EH (cell line): ENCODE measurements around the gene KIAA1671.

Experiments used
- DNase-seq: peaks from one replicate; pipeline ENCODE4 v3.0.0-alpha.2; 2015; ENCODE audit warnings: low read depth

Gene KIAA1671

DNA sequence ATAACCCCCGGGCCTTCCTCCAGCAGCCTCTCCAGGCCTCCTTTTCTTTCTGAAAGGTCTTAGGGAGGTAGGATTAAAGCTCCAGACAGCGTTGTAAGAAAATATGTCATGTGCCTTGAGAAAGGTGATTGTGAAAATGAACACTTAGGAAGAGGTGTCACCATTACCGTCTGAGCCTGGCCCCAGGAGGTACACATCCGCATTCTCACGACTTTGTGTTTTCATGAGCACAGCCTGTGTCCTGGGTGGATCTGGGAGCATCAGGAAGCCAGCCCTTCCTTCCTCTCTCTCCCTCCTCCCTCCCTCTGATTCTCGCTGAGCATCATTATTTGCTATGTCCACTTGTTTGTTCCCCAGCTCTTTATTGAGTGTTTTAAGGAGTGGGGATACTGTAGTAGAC is 142.1 kb downstream of the KIAA1671 start:
- DNase-seq, result no peak

DNA sequence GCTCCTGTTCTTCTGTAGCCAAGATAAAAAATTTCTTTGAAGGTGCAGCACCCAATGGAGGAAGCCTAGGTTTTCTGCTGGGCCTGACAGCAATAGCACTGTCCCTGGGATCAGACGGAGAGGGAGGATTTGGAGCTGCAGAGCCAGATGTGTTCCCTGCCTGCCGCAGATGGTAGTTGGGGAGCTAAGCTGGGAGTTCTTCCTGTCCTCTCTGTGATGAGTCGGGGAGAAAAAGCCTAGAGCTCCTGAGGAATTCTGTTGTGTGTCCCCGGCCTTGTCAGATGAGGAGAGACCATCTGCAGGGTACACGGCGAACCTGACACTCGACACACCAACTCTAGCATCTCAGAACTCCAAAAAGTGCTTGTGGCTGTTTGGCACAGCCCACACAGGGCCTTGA is 143.4 kb downstream of the KIAA1671 start:
- DNase-seq, result no peak

DNA sequence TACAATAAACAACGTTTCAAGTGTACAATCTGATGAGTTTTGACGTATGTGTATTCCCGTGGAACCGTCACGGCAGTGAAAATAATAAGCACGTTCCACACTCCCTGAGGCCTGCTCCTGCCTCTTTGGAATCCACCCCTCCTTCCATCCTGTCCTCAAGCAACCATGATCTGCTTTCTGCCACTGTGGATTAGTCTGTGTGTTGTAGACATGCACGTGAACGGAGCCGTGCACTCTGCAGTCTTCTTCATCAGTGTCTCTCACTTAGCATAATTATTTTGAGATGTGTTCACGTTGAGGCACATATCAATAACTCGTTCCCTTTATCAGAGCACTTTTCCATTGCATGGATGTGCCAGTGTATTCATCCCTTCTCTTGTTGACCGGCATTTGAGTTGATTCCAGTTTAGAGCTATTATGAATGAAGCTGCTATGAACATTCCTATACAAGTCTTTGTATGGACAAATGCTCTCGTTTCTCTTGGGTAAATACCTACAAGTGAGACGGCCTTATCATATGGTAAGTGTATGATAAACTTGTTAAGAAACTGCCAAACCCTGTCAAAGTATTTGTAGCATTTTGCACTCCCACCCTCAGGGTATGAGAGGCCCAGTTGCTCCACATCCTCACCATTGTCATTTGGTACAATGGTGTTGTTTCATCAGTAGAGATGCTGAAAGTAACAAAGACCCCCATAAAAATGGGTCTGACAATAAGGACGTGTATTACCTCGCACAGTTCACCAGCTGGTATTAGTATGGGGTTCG is 144.3 kb downstream of the KIAA1671 start:
- no peak for DNase-seq

DNA sequence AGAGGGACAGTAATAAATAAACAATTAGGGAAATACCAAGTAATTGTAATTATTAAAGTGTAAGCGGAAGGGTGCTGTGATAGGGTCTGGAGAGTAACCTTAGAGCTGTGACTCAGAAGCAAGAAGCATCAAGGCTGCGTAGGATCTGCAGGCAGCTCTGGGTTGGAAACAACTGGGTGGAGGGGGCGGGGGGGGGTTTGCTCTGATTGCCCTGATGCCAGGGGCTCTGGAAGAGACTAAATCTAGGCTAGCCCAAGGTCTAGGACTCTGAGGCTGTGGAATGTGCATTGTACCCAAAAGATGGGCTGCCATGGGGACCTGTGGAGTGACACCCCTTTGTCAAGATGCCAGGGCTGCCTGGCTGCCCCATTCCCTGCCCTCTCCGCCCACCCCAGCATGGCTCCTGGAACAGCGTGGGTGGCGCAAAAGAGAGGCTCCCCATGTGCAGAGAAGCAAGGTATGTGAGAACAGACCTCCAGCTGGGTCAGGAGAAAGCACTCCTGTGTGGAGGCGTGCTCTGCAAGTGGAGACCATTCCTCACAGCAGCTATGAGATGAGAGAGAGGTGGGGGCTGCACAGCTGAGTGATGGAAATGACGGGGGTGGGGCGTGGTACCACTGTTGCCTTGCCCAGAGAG is 146.0 kb downstream of the KIAA1671 start:
- no peak for DNase-seq

DNA sequence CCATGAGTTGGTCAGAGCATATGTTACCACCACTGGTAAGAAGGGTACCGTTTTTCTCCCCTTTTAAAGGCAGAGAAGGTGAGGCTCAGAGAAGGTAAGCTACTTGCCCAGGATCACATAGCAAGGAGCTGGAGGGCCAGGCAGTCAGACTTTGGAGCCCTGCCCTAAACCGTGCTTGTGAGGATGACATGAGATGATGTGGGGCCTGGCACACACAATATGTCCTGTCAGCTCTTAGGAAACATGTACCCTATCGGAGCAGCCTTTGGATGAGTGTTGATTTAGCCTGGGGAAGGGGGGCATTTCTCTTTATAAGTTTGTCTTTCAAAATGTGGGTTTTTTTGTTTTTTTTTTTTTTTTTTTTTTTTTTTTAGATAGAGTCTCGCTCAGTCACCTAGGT is 146.7 kb downstream of the KIAA1671 start:
- no peak for DNase-seq

DNA sequence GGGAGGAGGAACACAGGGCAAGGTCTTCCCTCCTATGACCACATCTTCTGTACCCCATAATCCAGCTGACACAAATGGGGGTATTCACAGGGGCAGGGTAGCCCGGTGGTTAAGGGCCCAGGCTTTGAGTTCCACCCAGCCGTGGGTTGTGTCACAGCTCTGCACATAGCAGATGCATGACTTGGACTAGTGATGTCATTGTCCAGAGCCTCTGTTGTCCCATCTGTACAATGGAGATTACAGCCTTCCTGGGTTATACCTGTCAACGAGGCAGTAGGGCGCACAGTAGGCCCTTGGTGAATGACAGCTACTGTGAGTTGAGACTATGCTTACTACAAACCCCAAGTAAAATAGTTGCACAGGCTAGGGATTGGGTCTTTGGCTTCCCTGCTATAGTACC is 147.9 kb downstream of the KIAA1671 start:
- DNase-seq, result no peak

DNA sequence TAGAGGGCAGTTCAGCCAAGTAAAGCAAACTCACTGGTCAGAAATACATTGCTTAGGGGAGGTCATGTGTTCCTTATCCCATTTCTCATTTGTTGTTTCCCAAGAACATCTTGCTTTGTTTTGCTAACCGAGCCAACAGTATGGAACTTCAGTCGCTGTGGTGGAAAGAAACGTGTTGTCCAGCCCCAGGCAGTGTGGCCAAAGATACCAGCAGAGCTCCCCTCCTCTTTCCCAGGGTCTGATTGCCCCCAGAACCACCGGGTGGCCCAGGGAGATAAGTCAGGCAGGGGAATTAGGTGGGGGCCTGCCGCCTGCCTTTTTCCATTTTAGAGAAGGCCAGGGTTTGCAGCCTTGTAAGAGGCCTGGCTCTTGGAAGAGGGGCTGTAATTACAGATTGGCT is 148.4 kb downstream of the KIAA1671 start:
- no peak for DNase-seq

DNA sequence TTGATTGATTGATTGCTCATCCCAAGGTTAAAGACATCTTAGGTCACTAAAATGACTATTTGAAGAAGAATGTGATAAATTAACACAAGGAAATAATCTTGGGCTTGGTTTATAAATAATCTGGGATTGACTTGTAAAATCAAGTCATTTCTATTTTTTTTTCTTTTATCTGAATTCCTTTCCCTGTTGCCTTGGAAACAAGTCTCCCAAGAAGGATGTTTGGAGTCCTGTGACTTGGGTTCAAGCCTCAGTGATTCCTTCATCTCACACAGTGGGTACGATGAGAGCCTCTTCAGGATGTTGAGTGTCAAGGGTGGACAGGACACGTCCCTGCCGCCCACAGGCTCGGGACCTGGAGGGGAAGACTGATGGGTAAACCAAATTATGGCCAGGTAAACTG is 149.0 kb downstream of the KIAA1671 start:
- no peak for DNase-seq

DNA sequence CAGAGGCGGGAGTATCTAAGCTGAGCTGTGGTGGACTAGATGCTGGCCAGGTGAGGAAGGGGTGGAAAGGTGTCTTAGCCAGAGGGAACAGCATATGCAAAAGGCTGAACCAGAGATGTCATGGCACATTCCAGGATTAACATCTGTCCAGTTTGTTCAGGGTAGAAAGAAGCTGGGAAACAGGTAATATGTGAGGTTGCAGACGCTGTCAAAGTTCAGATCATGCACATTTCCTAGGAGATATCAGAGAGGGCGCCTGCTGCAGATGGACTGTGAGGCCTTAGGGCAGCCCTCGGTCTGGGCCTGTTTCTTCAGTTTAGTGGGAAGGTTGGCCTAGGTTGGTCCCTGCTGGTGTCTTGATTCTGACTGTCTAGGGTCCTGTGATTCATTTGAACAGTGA is 149.5 kb downstream of the KIAA1671 start:
- DNase-seq, result no peak

DNA sequence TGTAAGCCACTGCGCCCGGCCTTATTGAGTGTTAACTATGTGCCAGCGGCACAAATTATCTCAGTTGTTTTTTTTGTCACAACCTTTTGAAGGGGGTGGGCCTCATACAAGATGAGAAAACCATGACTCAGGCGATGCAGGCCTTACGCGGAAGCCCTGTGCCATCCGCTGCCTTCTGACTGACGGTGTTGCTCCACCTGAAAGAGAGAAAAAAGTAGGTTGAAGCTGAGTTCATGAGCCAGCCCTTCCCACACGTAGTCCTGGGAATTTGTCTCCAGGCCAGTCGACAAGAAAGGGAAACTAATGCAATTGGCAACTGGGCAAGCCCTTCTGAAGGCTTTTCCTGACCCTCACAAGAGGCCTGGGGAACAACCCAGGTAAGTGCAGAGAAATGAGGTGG is 150.2 kb downstream of the KIAA1671 start:
- no peak for DNase-seq

DNA sequence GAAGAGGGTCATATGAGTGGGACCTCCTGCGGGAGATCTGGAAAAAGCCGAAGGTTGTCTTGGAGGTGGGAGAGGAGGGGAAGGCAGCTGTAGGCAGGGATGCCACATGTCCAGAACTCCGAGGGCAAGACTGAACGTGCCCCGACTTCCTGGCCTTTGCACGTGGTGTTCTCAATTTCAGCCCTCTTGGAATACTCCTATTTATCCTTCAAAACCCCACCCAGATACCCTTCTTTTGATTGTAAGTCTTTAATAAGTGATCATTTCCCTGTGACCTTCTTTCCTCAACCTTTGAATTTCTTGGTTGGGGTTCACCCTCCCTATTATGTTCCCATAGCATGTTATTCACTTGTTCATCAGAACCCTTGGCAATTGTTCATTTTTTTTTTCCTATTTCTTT is 151.9 kb downstream of the KIAA1671 start:
- no peak for DNase-seq

DNA sequence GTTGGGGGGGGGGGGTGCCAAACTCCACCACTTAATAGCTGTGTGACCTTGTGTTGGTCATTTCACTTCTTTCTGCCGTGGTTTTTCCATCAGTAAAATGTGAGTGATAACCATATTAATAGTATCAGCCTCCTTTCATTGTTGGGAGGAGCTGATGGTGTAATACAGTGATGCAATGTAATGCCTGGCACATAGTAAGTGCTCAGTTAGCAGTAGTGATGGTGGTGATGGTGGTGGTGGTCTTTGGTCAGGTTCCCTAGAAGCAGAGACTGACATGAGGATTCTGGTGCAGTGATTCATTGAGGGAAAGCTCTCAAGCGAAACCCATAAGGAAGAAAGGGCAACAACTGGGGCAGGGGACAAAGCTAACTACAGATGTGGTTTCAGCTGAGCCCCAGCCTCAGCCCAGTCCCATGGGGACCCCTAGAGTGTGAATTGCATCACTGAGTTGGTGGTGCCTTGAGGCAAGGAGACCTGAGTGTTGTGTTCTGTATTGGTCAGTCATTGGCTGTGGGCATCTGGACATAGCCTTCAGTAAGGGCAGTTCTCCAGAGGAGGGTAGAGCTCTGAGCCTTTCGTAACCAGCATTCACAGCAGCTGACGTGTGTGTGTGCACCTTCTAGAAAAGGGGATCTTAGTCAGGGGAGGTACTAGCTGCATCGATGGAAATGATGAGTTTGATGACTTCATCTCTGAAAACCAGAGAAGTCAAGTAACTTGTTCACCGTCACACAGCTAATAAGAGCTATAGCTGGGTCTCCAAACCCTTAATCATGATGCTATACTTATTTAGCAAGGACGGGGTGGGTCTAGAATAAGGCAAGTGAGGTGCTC is 153.5 kb downstream of the KIAA1671 start:
- no peak for DNase-seq

DNA sequence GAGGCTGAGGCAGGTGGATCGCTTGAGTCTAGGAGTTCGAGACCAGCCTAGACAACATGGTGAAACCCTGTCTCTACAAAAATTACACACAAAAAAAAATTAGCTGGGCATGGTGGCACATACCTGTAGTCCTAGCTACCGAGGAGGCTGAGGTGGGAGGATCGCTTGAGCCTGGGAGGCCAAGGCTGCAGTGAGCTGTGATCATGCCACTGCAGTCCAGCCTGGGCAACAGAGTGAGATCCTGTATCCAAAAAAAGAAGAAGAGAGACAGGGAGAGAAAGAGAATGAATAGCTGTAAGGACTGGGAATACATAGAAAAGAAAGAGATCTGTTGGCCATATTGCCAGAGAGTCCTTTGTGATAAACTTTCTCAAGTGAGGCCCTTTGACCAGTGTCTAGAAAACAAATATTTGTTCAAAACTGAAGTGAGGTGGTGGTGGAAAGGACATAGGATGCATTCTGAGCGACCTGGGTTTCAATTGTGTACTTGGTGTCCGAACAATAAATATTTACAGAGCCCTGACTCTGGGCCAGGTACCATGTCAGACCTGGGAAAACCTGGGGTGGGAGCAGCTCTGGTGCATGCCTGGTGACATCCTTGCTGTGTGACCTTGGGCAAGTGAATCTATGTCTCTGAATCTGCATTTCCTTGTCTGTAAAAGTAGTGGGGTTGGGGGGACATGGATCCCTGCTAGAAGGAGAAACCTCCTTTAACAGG is 157.5 kb downstream of the KIAA1671 start:
- no peak for DNase-seq

DNA sequence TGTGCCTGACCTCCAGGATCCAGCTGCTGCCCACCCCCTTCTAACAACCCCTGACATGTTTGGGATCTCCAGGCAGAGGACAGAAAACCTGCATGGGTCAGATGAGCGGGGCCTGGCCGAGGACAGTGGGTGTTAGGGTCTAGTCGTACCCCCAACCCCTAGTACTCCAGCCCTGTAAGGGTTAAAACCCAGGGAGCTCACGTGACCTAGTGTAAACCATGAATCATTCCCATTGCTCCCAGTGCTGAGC is 158.0 kb downstream of the KIAA1671 start:
- no peak for DNase-seq

DNA sequence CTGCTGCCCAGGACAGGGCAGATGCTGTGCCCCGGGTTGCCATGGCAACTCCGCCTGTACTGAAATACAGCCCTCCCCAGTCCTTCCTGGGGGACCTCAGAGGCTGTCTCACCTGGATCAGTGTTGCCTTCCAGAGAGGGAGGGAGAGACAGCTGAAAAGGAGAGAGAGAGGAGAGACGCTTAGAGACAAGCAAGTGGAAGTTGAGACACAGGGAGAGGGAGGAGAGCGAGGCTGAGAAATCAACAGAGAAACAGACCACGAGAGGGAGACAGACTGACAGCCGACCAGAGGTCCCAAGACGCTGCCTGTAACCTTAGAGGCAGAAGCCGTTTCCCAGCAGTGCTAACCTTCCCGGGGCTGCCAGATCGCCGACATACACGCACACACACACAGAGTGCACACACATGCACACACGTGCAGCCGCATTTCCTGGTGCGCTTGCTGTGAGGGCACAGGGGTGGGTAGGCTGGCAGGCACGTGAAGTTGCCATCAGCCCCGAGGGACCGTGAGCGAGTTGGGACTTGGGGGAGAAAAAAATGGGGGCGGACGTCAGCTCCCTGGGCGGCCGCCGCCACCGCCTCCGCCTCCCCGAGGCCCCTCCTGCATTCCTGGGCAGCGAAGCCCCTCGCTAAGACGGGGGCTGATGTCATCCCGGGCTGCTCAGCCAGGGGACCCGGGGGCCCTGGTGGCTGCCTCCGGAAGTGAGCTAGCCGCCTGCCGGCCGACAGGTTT is 158.5 kb downstream of the KIAA1671 start:
- peak; percentile 59 for DNase-seq

DNA sequence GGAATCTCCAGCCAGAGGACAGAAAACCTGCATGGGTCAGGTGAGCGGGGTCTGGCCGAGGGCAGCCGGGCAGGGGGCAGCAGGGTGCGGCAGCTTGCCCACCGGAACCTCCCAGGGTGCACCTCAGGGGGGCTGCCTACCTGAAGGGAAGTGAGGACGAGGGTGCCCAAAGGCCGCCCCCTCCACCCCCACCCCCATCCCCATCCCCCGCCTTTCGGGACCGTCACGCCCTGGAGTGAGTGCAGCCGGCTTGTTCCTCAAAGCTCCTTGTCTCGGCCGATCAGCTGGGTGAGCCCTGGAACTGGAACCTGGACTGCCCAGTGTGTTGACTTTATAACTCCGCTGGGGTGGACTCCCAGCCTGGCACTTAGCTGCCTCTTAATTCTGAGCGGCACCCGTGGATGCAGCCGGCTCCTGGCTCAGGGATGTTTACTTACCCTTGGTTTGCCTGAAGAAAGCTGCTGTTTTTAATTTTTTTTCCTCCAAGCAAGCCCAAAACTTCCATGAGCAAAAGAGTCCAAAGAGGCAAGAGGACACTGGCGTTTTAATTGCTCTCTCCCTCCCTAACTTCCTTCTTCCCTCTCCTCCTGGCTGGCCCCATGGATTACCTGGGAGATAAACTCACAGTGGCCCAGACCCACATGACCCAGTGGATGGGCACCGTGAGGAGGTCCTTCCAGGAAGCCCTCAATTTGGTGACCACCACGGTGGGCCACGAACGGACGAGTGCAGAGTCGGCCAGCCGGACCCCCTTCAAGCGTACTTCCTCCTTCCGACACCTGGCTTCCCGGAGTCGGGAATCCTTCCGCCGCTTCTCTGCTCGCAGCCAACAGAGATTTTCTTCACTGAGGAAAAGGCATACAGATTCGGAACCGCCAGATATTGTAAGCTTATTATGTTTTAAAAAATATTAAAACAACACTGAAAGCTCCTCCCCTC is 159.3 kb downstream of the KIAA1671 start:
- no peak for DNase-seq

DNA sequence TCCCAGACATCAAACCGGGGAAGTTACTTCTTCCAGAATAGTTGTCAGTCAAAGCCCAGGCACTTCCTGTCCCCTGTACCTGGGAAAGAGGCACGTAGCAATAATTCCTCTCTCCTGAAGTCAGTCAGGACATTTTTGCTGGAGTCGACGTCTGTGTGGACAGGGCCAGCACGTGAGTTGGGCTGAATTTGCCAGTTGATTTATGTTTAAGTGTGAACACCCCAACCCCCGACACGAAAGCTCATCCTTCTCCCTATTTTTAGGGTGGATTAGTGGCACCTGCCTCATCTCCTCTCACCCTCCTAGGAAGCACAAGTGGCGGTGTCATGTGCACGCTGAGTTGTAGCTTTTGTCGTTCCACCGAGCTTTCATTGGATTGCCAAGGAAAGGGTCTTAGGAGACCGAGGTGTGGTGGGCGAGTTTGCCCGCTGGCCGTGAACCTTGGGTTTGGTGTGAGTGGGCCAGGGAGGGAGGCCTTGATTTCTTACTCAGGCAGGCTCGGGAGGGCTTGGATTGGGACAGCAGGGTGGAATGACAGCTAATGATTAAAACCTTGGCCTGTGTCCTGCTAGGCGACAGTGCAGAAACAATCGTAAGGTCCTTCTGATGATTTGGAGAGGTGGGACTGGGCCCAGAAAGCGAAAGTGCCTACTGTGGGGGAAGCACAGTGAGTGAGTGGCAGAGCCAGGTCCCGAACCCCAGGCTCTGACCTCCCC is 160.2 kb downstream of the KIAA1671 start:
- DNase-seq, result no peak

DNA sequence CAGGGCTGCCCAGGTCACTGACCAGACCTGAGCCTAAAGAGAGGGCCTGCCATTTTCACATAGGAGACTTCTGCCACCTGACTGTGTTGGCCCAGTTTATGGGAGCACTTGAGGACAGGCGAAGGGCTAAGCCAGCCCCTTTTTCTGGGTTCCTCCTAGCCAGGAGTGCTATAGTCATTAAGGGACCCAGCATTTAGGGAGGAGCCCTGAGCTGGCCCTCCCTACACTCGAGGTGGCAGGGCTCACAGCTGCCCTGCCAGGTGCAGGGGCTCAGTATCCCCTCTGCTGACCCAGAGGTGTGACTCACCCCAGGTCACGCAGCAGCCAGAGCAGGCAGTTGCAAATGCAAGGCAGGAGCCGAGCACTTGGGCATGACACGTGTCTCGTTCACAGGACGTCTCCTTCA is 160.8 kb downstream of the KIAA1671 start:
- DNase-seq, result no peak

DNA sequence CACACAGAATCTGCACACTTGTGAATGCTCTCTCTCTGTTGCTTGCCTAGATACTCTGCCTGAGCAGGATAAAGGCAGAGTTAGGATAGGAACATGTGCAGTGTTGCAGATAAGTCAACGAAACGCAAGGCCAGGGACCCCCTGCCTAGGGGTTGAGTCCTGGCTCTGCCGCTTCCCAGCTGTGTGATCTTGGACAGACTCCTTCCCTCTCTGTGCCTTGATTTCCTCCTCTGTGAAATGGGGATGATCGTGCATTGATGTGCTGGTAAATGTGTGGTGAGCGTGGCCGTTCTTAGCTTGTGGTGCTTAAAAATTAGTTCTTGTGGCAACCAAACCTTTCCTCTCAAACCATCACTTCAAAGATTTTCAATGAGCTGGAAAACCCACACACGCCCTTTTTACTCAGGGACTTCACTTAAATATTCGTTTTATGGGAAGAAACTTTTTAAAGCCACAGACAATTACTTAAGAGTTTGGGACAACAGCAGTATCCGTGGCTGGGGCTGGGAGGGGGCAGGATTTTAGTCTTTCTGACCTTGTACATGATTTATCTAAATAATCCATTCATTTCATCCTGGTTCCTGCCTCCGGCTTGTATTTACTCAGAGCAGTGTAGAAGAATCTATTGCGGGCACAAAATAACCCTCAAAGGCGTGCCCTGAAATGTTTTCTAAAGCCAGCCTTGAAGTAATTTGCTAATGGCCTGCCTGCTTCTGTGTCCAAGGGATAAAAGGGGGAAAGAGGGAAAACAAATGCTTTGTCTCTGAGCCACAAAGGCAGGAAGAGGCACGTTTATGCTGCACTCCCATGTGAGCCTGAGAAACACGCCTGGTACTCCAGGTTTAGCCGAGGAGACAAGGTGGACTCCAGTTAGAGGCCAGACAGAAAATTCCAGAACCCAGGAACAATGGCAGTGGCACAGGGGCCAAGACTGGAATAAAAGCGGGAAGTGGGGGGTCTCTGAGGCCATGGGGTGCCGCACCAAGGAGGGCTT is 162.2 kb downstream of the KIAA1671 start:
- no peak for DNase-seq
